GM18868 (cell line): Measurements from ENCODE around the gene DNAH3.

Experiments used
- ATAC-seq: cut with Tn5 transposase; IDR thresholded peaks from one replicate; pipeline ENCODE4 v1.9.1; 2021; ENCODE audit warnings: mild to moderate bottlenecking, moderate library complexity; ENCODE audit not compliant: unreplicated experiment

DNAH3 gene

GRCh38 chr16:20889625-20890275 is 260.9 kb downstream of the DNAH3 start:
- no peak for ATAC-seq

DNA sequence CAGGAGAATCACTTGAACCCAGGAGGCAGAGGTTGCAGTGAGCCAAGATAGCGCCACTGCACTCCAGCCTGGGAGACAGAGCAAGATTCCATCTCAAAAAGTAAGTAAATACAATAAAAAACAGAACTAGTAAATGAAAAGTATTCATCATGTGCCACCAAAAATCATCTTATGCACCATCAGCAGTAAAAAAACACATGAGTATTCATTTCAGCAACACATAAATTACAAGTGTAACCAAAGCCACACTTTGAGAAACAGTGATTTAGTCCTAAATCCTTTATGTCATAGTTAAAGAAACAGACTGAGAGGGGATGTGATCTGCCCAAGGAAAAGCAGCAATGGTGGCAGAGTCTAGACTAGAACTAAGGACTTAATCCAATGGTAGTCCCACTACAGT is 263.4 kb downstream of the DNAH3 start:
- ATAC-seq: no peak

GRCh38 chr16:20886320-20886719 is 264.3 kb downstream of the DNAH3 start:
- ATAC-seq: no peak

DNA sequence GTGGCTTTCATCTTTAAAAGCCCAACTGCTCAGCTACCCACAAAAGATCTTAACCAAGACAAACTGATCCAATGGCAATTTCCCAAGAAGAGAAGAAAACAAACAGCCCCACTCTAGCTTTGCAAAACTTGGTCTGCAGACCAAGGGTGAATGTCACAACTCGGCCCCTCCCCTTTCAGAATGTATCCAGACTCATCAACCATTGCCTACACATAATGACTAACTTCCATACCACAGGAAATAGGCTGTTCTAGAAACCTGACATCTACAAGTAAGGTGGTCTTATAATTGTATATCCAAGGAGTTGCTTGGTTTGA is 266.4 kb downstream of the DNAH3 start:
- no peak for ATAC-seq

- no peak for ATAC-seq
These were observed 266.9 kb downstream of the DNAH3 start for GRCh38 chr16:20883554-20884239.
